ENCODE measurements around the gene CTDSPL.

Gene CTDSPL

GRCh38 chr3:38003371-38003816, 141.7 kb downstream of the CTDSPL start:
- H3K9me3 ChIP-seq (ENCODE audit: control insufficient read depth in 1 of 2, low read length in 2 of 2): no peaks in the 10 kb centered on the region
- peaks cover 36 to 73% of the 10 kb centered on the region in 2 donors for H3K36me3 ChIP-seq (ENCODE audit: control insufficient read depth in 1 of 2, insufficient read depth in 2 of 2, low read length in 2 of 2)
- H3K4me3 ChIP-seq (ENCODE audit: low read depth in 1 of 2, low read length in 2 of 2): no peak overlapping the region
- H3K9ac ChIP-seq (ENCODE audit: low read depth in 1 of 2, low read length in 2 of 2): peak overlapping the region; percentile 26 to 33
- no peaks in the 10 kb centered on the region for H3K27me3 ChIP-seq (ENCODE audit: control insufficient read depth in 1 of 2, insufficient read depth in 2 of 2, low read length in 2 of 2)
- H3K27ac ChIP-seq (ENCODE audit: low read depth, low read length): no peak overlapping the region
- peaks cover 29 to 34% of the 10 kb centered on the region in 2 donors for H3K4me1 ChIP-seq (ENCODE audit: control insufficient read depth in 1 of 2, insufficient read depth in 2 of 2, low read length in 2 of 2)

GRCh38 chr3:38003817-38004414, 142.2 kb downstream of the CTDSPL start:
- Histone ChIP-seq H3K4me1 (ENCODE audit: control insufficient read depth in 1 of 2, insufficient read depth in 2 of 2, low read length in 2 of 2) (peaks cover 26 to 30% of the 10 kb centered on the region in 2 donors), H3K4me3 (ENCODE audit: low read depth in 1 of 2, low read length in 2 of 2) (no peak overlapping the region), H3K27ac (ENCODE audit: low read depth, low read length) (peak overlapping the region; percentile 37), H3K27me3 (ENCODE audit: control insufficient read depth in 1 of 2, insufficient read depth in 2 of 2, low read length in 2 of 2) (no peaks in the 10 kb centered on the region), H3K9me3 (ENCODE audit: control insufficient read depth in 1 of 2, low read length in 2 of 2) (no peaks in the 10 kb centered on the region), H3K36me3 (ENCODE audit: control insufficient read depth in 1 of 2, insufficient read depth in 2 of 2, low read length in 2 of 2) (peaks cover 36 to 77% of the 10 kb centered on the region in 2 donors), H3K9ac (ENCODE audit: low read depth in 1 of 2, low read length in 2 of 2) (peak overlapping the region; percentile 26 to 33)

- Histone ChIP-seq H3K27me3 (ENCODE audit: control insufficient read depth in 1 of 2, insufficient read depth in 2 of 2, low read length in 2 of 2) (no peaks in the 10 kb centered on the region), H3K4me1 (ENCODE audit: control insufficient read depth in 1 of 2, insufficient read depth in 2 of 2, low read length in 2 of 2) (peaks cover 22 to 30% of the 10 kb centered on the region in 2 donors), H3K27ac (ENCODE audit: low read depth, low read length) (no peak overlapping the region), H3K36me3 (ENCODE audit: control insufficient read depth in 1 of 2, insufficient read depth in 2 of 2, low read length in 2 of 2) (peaks cover 36 to 74% of the 10 kb centered on the region in 2 donors), H3K9ac (ENCODE audit: low read depth in 1 of 2, low read length in 2 of 2) (peak overlapping the region; percentile 26 to 33), H3K9me3 (ENCODE audit: control insufficient read depth in 1 of 2, low read length in 2 of 2) (no peaks in the 10 kb centered on the region), H3K4me3 (ENCODE audit: low read depth in 1 of 2, low read length in 2 of 2) (no peak overlapping the region)
These were observed 142.9 kb downstream of the CTDSPL start for GRCh38 chr3:38004415-38005075.

GRCh38 chr3:38005076-38006020, 143.7 kb downstream of the CTDSPL start:
- Histone ChIP-seq H3K27me3 (ENCODE audit: control insufficient read depth in 1 of 2, insufficient read depth in 2 of 2, low read length in 2 of 2) (no peaks in the 10 kb centered on the region), H3K4me1 (ENCODE audit: control insufficient read depth in 1 of 2, insufficient read depth in 2 of 2, low read length in 2 of 2) (peaks cover 22 to 30% of the 10 kb centered on the region in 2 donors), H3K9me3 (ENCODE audit: control insufficient read depth in 1 of 2, low read length in 2 of 2) (no peaks in the 10 kb centered on the region), H3K36me3 (ENCODE audit: control insufficient read depth in 1 of 2, insufficient read depth in 2 of 2, low read length in 2 of 2) (peaks cover 29 to 74% of the 10 kb centered on the region in 2 donors), H3K4me3 (ENCODE audit: low read depth in 1 of 2, low read length in 2 of 2) (no peak overlapping the region), H3K27ac (ENCODE audit: low read depth, low read length) (no peak overlapping the region), H3K9ac (ENCODE audit: low read depth in 1 of 2, low read length in 2 of 2) (no peak overlapping the region)

GRCh38 chr3:38006031-38006430, 144.4 kb downstream of the CTDSPL start:
- H3K27ac ChIP-seq (ENCODE audit: low read depth, low read length): no peak overlapping the region
- H3K27me3 ChIP-seq (ENCODE audit: control insufficient read depth in 1 of 2, insufficient read depth in 2 of 2, low read length in 2 of 2): no peaks in the 10 kb centered on the region
- peaks cover 29 to 68% of the 10 kb centered on the region in 2 donors for H3K36me3 ChIP-seq (ENCODE audit: control insufficient read depth in 1 of 2, insufficient read depth in 2 of 2, low read length in 2 of 2)
- no peaks in the 10 kb centered on the region for H3K9me3 ChIP-seq (ENCODE audit: control insufficient read depth in 1 of 2, low read length in 2 of 2)
- peaks cover 22 to 30% of the 10 kb centered on the region in 2 donors for H3K4me1 ChIP-seq (ENCODE audit: control insufficient read depth in 1 of 2, insufficient read depth in 2 of 2, low read length in 2 of 2)
- no peak overlapping the region for H3K4me3 ChIP-seq (ENCODE audit: low read depth in 1 of 2, low read length in 2 of 2)
- H3K9ac ChIP-seq (ENCODE audit: low read depth in 1 of 2, low read length in 2 of 2): no peak overlapping the region

- Histone ChIP-seq H3K9me3 (ENCODE audit: control insufficient read depth in 1 of 2, low read length in 2 of 2) (no peaks in the 10 kb centered on the region), H3K9ac (ENCODE audit: low read depth in 1 of 2, low read length in 2 of 2) (no peak overlapping the region), H3K4me3 (ENCODE audit: low read depth in 1 of 2, low read length in 2 of 2) (no peak overlapping the region), H3K27ac (ENCODE audit: low read depth, low read length) (no peak overlapping the region), H3K27me3 (ENCODE audit: control insufficient read depth in 1 of 2, insufficient read depth in 2 of 2, low read length in 2 of 2) (no peaks in the 10 kb centered on the region), H3K4me1 (ENCODE audit: control insufficient read depth in 1 of 2, insufficient read depth in 2 of 2, low read length in 2 of 2) (peaks cover 22 to 30% of the 10 kb centered on the region in 2 donors), H3K36me3 (ENCODE audit: control insufficient read depth in 1 of 2, insufficient read depth in 2 of 2, low read length in 2 of 2) (peaks cover 24 to 63% of the 10 kb centered on the region in 2 donors)
These were observed 144.8 kb downstream of the CTDSPL start for GRCh38 chr3:38006445-38006995.

GRCh38 chr3:38007754-38008090, 146.0 kb downstream of the CTDSPL start:
- H3K27me3 ChIP-seq (ENCODE audit: control insufficient read depth in 1 of 2, insufficient read depth in 2 of 2, low read length in 2 of 2): no peaks in the 10 kb centered on the region
- H3K27ac ChIP-seq (ENCODE audit: low read depth, low read length): no peak overlapping the region
- H3K4me3 ChIP-seq (ENCODE audit: low read depth in 1 of 2, low read length in 2 of 2): no peak overlapping the region
- peaks cover 14 to 51% of the 10 kb centered on the region in 2 donors for H3K36me3 ChIP-seq (ENCODE audit: control insufficient read depth in 1 of 2, insufficient read depth in 2 of 2, low read length in 2 of 2)
- H3K9me3 ChIP-seq (ENCODE audit: control insufficient read depth in 1 of 2, low read length in 2 of 2): no peaks in the 10 kb centered on the region
- H3K4me1 ChIP-seq (ENCODE audit: control insufficient read depth in 1 of 2, insufficient read depth in 2 of 2, low read length in 2 of 2): peaks cover 22 to 29% of the 10 kb centered on the region in 2 donors
- no peak overlapping the region for H3K9ac ChIP-seq (ENCODE audit: low read depth in 1 of 2, low read length in 2 of 2)

GRCh38 chr3:38008191-38008701, 146.6 kb downstream of the CTDSPL start:
- Histone ChIP-seq H3K9ac (ENCODE audit: low read depth in 1 of 2, low read length in 2 of 2) (no peak overlapping the region), H3K27ac (ENCODE audit: low read depth, low read length) (no peak overlapping the region), H3K4me3 (ENCODE audit: low read depth in 1 of 2, low read length in 2 of 2) (no peak overlapping the region), H3K36me3 (ENCODE audit: control insufficient read depth in 1 of 2, insufficient read depth in 2 of 2, low read length in 2 of 2) (peaks cover 10 to 46% of the 10 kb centered on the region in 2 donors), H3K27me3 (ENCODE audit: control insufficient read depth in 1 of 2, insufficient read depth in 2 of 2, low read length in 2 of 2) (no peaks in the 10 kb centered on the region), H3K4me1 (ENCODE audit: control insufficient read depth in 1 of 2, insufficient read depth in 2 of 2, low read length in 2 of 2) (peaks cover 17 to 24% of the 10 kb centered on the region in 2 donors), H3K9me3 (ENCODE audit: control insufficient read depth in 1 of 2, low read length in 2 of 2) (no peaks in the 10 kb centered on the region)

- Histone ChIP-seq H3K4me1 (ENCODE audit: control insufficient read depth in 1 of 2, insufficient read depth in 2 of 2, low read length in 2 of 2) (peaks cover 11 to 16% of the 10 kb centered on the region in 2 donors), H3K9me3 (ENCODE audit: control insufficient read depth in 1 of 2, low read length in 2 of 2) (no peaks in the 10 kb centered on the region), H3K36me3 (ENCODE audit: control insufficient read depth in 1 of 2, insufficient read depth in 2 of 2, low read length in 2 of 2) (peaks cover 7 to 46% of the 10 kb centered on the region in 2 donors), H3K27me3 (ENCODE audit: control insufficient read depth in 1 of 2, insufficient read depth in 2 of 2, low read length in 2 of 2) (no peaks in the 10 kb centered on the region), H3K27ac (ENCODE audit: low read depth, low read length) (no peak overlapping the region), H3K9ac (ENCODE audit: low read depth in 1 of 2, low read length in 2 of 2) (no peak overlapping the region), H3K4me3 (ENCODE audit: low read depth in 1 of 2, low read length in 2 of 2) (no peak overlapping the region)
These were observed 147.4 kb downstream of the CTDSPL start for GRCh38 chr3:38008971-38009580.
